Measurements from ENCODE around the gene FKBP3.

DNA sequence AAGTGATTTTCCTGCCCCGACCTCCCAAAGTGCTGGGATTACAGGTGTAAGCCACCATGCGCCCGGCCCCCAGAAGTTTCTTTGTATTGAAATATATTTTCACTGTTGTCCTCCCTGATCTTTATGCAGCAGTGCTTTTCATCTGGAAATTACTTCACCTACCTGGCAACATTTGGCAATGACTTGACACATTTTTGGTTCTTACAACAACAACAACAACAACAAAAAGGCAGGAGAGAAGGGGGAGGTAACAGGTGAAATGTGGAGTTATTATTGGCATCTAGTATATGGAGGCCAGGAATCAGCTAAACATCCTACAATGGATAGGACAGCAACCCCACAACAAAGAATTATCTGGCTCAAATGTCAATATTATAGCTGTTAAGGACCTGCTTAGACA is 15.3 kb upstream of the FKBP3 start:
- TF ChIP-seq, protein P1, sequence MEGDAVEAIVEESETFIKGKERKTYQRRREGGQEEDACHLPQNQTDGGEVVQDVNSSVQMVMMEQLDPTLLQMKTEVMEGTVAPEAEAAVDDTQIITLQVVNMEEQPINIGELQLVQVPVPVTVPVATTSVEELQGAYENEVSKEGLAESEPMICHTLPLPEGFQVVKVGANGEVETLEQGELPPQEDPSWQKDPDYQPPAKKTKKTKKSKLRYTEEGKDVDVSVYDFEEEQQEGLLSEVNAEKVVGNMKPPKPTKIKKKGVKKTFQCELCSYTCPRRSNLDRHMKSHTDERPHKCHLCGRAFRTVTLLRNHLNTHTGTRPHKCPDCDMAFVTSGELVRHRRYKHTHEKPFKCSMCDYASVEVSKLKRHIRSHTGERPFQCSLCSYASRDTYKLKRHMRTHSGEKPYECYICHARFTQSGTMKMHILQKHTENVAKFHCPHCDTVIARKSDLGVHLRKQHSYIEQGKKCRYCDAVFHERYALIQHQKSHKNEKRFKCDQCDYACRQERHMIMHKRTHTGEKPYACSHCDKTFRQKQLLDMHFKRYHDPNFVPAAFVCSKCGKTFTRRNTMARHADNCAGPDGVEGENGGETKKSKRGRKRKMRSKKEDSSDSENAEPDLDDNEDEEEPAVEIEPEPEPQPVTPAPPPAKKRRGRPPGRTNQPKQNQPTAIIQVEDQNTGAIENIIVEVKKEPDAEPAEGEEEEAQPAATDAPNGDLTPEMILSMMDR (optimal IDR thresholded peaks at IDR 0.05 in 1 of 3, IDR thresholded peaks at IDR 0.05 in 1 of 3, conservative IDR thresholded peaks at IDR 0.05 in 1 of 3; ENCODE audit: extremely low read depth in 1 of 3, insufficient read depth in 2 of 3, low read length in 3 of 3): no peak
- no peak for TF ChIP-seq EZH2 (IDR thresholded peaks at IDR 0.05; ENCODE audit: low read length)

Measured in keratinocyte (primary cell).